WERI-Rb-1 (cell line): ENCODE measurements around the gene IL17C.

Experiments
- DNase-seq: peaks from one replicate; pipeline ENCODE4 v3.0.0-alpha.2; 2020
- H3K27ac ChIP-seq: fragments of 250-450 bp; sonication (Bioruptor Pico); 2 replicates; pipeline ENCODE4 v1.5.1; 2020; ENCODE audit warnings: mild to moderate bottlenecking, moderate library complexity
- H3K27me3 ChIP-seq: fragments of 250-450 bp; sonication (Bioruptor Pico); 2 replicates; pipeline ENCODE4 v1.5.1; 2021; ENCODE audit warnings: mild to moderate bottlenecking, low read depth, moderate library complexity; ENCODE audit not compliant: insufficient read depth, severe bottlenecking
- H3K36me3 ChIP-seq: fragments of 250-450 bp; sonication (Bioruptor Pico); 2 replicates; pipeline ENCODE4 v1.5.1; 2020; ENCODE audit warnings: mild to moderate bottlenecking, moderate library complexity
- H3K4me3 ChIP-seq: 2 replicates; pipeline ENCODE4 v1.5.1; 2011; ENCODE audit warnings: low read depth, mild to moderate bottlenecking, control low read depth, low read length
- H3K9me3 ChIP-seq: fragments of 250-450 bp; sonication (Bioruptor Pico); 2 replicates; pipeline ENCODE4 v1.5.1; 2021; ENCODE audit warnings: mild to moderate bottlenecking, moderate library complexity; ENCODE audit not compliant: severe bottlenecking
- CTCF ChIP-seq: IDR thresholded peaks from 2 replicates; pipeline ENCODE4 v1.5.1; 2011; ENCODE audit warnings: low read depth, mild to moderate bottlenecking, control low read depth, inconsistent platforms, low read length

The IL17C gene

DNA sequence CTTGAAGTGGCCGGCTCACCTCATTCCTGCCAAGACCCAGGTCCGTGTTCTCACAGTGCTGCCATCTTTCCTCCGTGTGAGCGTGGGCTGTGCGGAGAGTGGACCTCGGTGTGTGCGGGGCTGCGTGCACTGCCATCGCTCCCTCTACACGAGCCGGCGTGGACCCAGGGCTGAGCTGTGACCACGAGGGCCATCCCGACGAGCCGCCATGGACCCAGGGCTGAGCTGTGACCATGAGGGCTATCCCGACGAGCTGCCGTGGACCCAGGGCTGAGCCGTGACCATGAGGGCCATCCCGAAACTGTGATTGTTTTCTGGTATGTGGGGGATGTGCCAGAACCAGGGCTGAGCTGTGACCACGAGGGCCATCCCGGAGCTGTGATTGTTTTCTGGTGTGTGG is 33.4 kb downstream of the IL17C start:
- TF ChIP-seq CTCF = no peak
- Histone ChIP-seq H3K4me3 (no peak overlapping the region), H3K27ac (no peak overlapping the region), H3K36me3 (no peaks in the 10 kb centered on the region), H3K27me3 (no peaks in the 10 kb centered on the region), H3K9me3 (no peaks in the 10 kb centered on the region)
- DNase-seq = no peak

DNA sequence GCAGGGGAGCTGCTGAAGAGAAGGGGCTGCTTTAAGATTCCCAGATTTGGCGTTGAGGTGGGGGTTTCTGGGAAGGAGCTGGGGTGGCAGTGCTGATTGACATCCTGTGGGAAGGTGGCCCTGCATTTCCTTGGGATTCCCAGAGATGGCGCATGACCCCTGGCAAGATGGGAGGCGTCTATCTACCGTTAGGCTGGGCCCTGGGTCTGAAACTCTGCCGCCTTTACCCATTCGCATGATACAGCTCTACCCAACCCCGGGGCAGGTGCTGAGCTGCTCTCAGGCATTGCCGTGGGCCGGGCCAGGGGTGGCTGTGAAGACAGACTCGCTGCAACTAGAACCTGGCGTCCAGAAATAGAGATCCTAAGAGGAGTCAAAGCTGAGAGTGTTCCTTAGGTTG is 34.4 kb downstream of the IL17C start:
- Histone ChIP-seq H3K27ac (no peak overlapping the region), H3K27me3 (no peaks in the 10 kb centered on the region), H3K36me3 (no peaks in the 10 kb centered on the region), H3K9me3 (no peaks in the 10 kb centered on the region), H3K4me3 (no peak overlapping the region)
- TF ChIP-seq CTCF = peak; percentile 72
- DNase-seq = peak; percentile 40

GRCh38 chr16:88673716-88674379 is 35.5 kb downstream of the IL17C start:
- Histone ChIP-seq H3K27me3 (no peaks in the 10 kb centered on the region), H3K36me3 (no peaks in the 10 kb centered on the region), H3K9me3 (no peaks in the 10 kb centered on the region), H3K4me3 (no peak overlapping the region), H3K27ac (no peak overlapping the region)
- DNase-seq = no peak
- no peak for TF ChIP-seq CTCF

- Histone ChIP-seq H3K27ac (no peak overlapping the region), H3K4me3 (no peak overlapping the region), H3K36me3 (no peaks in the 10 kb centered on the region), H3K9me3 (no peaks in the 10 kb centered on the region), H3K27me3 (no peaks in the 10 kb centered on the region)
- no peak for TF ChIP-seq CTCF
- DNase-seq = no peak
Observed at GRCh38 chr16:88676502-88677242, 38.3 kb downstream of the IL17C start.

DNA sequence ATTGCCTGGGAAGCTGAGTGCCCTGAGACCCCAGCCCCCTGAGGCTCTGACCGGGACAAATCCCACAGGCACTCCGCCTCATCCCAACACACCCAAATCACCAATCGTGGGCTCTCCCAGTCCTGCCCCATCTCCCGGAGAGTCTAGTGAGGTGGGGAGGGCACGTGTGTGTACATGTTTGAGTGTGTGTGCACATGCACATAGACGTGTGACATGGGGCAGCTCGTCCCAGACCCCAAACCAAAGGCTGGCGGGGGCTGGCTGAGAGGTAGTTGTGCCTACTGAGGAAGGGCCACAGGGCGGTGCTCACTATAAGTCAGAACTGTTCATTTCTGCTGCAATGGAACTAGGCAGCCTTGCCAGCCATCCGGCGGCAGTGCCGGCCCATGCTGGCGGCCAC is 39.3 kb downstream of the IL17C start:
- no peak for TF ChIP-seq CTCF
- Histone ChIP-seq H3K27me3 (no peaks in the 10 kb centered on the region), H3K9me3 (no peaks in the 10 kb centered on the region), H3K4me3 (no peak overlapping the region), H3K36me3 (no peaks in the 10 kb centered on the region), H3K27ac (no peak overlapping the region)
- DNase-seq = no peak
